GM12878 (cell line): ENCODE data around the gene SHB. TPM values are rescaled to one million over a fixed set of nuclear protein-coding genes. Genes with fewer than 3 reads are reported as not detected.

Source experiments
- ATAC-seq: fragments of 200-7000 bp; cut with Tn5 transposase; 3 replicates; pipeline ENCODE4 v1.9.1; 2020; ENCODE audit warnings: mild to moderate bottlenecking, moderate library complexity
- BruUV-seq: library from RNA; stranded (reverse); fragments of 400-500 nt; replicated peaks from 2 replicates; lab custom pipeline; 2021; lab: Mats Ljungman, UMichigan
- CTCF ChIA-PET: fragments of 300-600 bp; sonication (Branson Sonifier 250); formaldehyde crosslinking; extraction: SDS; loops from one replicate; lab custom pipeline; 2021; ENCODE audit warnings: inconsistent platforms; lab: Yijun Ruan, JAX
- POLR2A ChIA-PET: fragments of 350-600 bp; formaldehyde crosslinking; extraction: SDS; loops from one replicate; lab custom pipeline; 2021; ENCODE audit warnings: inconsistent platforms; lab: Charles Lee
- RAD21 ChIA-PET: fragments of 300-600 bp; sonication (Branson Sonifier 250); formaldehyde crosslinking; loops from one replicate; lab custom pipeline; 2023; ENCODE audit warnings: antibody characterized with exemption; ENCODE audit not compliant: unreplicated experiment; lab: Charles Lee
- SMC1A ChIA-PET: fragments of 300-600 bp; sonication (Branson Sonifier 250); formaldehyde crosslinking; loops from one replicate; lab custom pipeline; 2023; ENCODE audit not compliant: unreplicated experiment, uncharacterized antibody; lab: Charles Lee
- DNase-seq: peaks from one replicate; pipeline ENCODE4 v3.0.0-alpha.2; 2011; ENCODE audit warnings: low read depth, low spot score
- FAIRE-seq: peaks from 3 replicates; lab custom pipeline; 2011; peaks lifted over from hg19 to GRCh38; lab: Jason Lieb, UNC
- H2AFZ ChIP-seq: 2 replicates; pipeline ENCODE4 v1.6.0; 2011; ENCODE audit warnings: low read depth, low read length, control low read depth; ENCODE audit not compliant: control insufficient read depth
- H3K27ac ChIP-seq: 2 replicates; pipeline ENCODE4 v1.5.1; 2011; ENCODE audit warnings: control low read depth; ENCODE audit not compliant: control insufficient read depth, insufficient read depth
- H3K27me3 ChIP-seq, 2 experiments: replicated peaks in 1 of 2; 2 replicates each; pipeline versions ENCODE4 v1.6.0 to v1.6.1; 2011; ENCODE audit warnings: low read length in 1 of 2; ENCODE audit not compliant: control insufficient read depth in 2 of 2, insufficient read depth in 2 of 2
- H3K36me3 ChIP-seq, 2 experiments: 2 replicates each; pipeline ENCODE4 v1.5.1; 2011; ENCODE audit warnings: low read length in 1 of 2; ENCODE audit not compliant: control insufficient read depth in 2 of 2, insufficient read depth in 2 of 2
- H3K4me1 ChIP-seq: 2 replicates; pipeline ENCODE4 v1.6.1; 2011; ENCODE audit warnings: mild to moderate bottlenecking, low read length, moderate library complexity, mixed read lengths; ENCODE audit not compliant: control insufficient read depth, insufficient read depth
- H3K4me2 ChIP-seq: 2 replicates; pipeline ENCODE4 v1.6.0; 2011; ENCODE audit warnings: control low read depth; ENCODE audit not compliant: control insufficient read depth, insufficient read depth
- H3K4me3 ChIP-seq: fragments of 200-600 bp; sonication (generic); 2 replicates; pipeline ENCODE4 v1.5.1; 2016
- H3K79me2 ChIP-seq: 2 replicates; pipeline ENCODE4 v1.6.0; 2011; ENCODE audit warnings: low read length; ENCODE audit not compliant: control insufficient read depth, insufficient read depth
- H3K9ac ChIP-seq: 2 replicates; pipeline ENCODE4 v1.8.0; 2011; ENCODE audit warnings: low read length, control low read depth, mixed read lengths; ENCODE audit not compliant: control insufficient read depth, insufficient read depth
- H3K9me3 ChIP-seq: replicated peaks from 3 replicates; pipeline ENCODE4 v1.5.1; 2011; ENCODE audit warnings: mild to moderate bottlenecking, low read length; ENCODE audit not compliant: control insufficient read depth, insufficient read depth
- H4K20me1 ChIP-seq: 2 replicates; pipeline ENCODE4 v1.6.0; 2011; ENCODE audit not compliant: control insufficient read depth, insufficient read depth
- BACH1 ChIP-seq: fragments of 450-650 bp; IDR thresholded peaks from 2 replicates; pipeline ENCODE4 v1.6.1; 2017; ENCODE audit warnings: mild to moderate bottlenecking, borderline replicate concordance
- CHD2 ChIP-seq: IDR thresholded peaks from 2 replicates; pipeline ENCODE4 v1.6.1; 2011; ENCODE audit warnings: low read depth, low read length, improper control_type of control experiment, borderline replicate concordance
- EGR1 ChIP-seq, 2 experiments: IDR thresholded peaks; 1 replicate in 1 of 2; 2 replicates in 1 of 2; pipeline ENCODE4 v1.6.1; 2011 to 2012; ENCODE audit warnings: low read depth in 2 of 2, low read length in 2 of 2, borderline replicate concordance in 1 of 2, mild to moderate bottlenecking in 1 of 2, moderate library complexity in 1 of 2
- MEF2A ChIP-seq: IDR thresholded peaks from 2 replicates; pipeline ENCODE4 v1.6.1; 2011; ENCODE audit warnings: low read depth, mild to moderate bottlenecking, low read length, moderate library complexity; ENCODE audit not compliant: insufficient read depth
- NRF1 ChIP-seq: conservative IDR thresholded peaks from 2 replicates; pipeline ENCODE4 v1.6.1; 2011; ENCODE audit warnings: mild to moderate bottlenecking, low read depth, low read length, improper control_type of control experiment
- PAX5 ChIP-seq: IDR thresholded peaks from 2 replicates; pipeline ENCODE4 v1.6.1; 2011; ENCODE audit warnings: low read depth, low read length, borderline replicate concordance
- PAX8 ChIP-seq: fragments of 450-650 bp; IDR thresholded peaks from 2 replicates; pipeline ENCODE4 v1.6.1; 2017; ENCODE audit warnings: mild to moderate bottlenecking, moderate library complexity
- PML ChIP-seq: IDR thresholded peaks from 2 replicates; pipeline ENCODE4 v1.6.1; 2012; ENCODE audit warnings: low read length, inconsistent platforms
- POLR2A ChIP-seq: IDR thresholded peaks from 2 replicates; pipeline ENCODE4 v1.6.1; 2011; ENCODE audit warnings: low read depth, mild to moderate bottlenecking, low read length
- POLR2AphosphoS5 ChIP-seq: IDR thresholded peaks from 2 replicates; pipeline ENCODE4 v1.6.1; 2011; ENCODE audit warnings: mild to moderate bottlenecking, low read length, inconsistent platforms
- RFX5 ChIP-seq: IDR thresholded peaks from 2 replicates; pipeline ENCODE4 v1.6.1; 2011; ENCODE audit warnings: low read depth, low read length, improper control_type of control experiment
- SMAD5 ChIP-seq: IDR thresholded peaks from 2 replicates; pipeline ENCODE4 v1.6.1; 2016; ENCODE audit warnings: antibody characterized with exemption, low read depth
- ZNF274 ChIP-seq: IDR thresholded peaks from one replicate; pipeline ENCODE4 v1.8.0; 2011; ENCODE audit not compliant: insufficient read length, insufficient read depth
- ZNF622 ChIP-seq: fragments of 450-650 bp; IDR thresholded peaks from 2 replicates; pipeline ENCODE4 v1.6.1; 2017; ENCODE audit warnings: mild to moderate bottlenecking, inconsistent platforms
- WGBS: methylation state at CpG from one replicate; pipeline ENCODE4 v1.1.6; 2016; ENCODE audit warnings: low lambda C conversion rate; ENCODE audit not compliant: insufficient replicate concordance, insufficient coverage; ENCODE audit errors: missing lambda C conversion rate; 5-methylcytosine and 5-hydroxymethylcytosine counted together
- in situ Hi-C: fragments of 300-500 bp; cut with MboI; formaldehyde crosslinking; loops from 9 replicates; pipeline ENCODE4 v1.14.3; 2018; ENCODE audit warnings: mixed read lengths
- intact Hi-C: fragments of 100-400 bp; cut with micrococcal nuclease; formaldehyde crosslinking; loops from one replicate; pipeline ENCODE4 v1.14.2; 2022; ENCODE audit not compliant: unreplicated experiment
- polyA plus RNA-seq, 11 experiments: library from polyadenylated mRNA; depleted of rRNA in 4 of 11; unstranded in 6 of 11; stranded (reverse) in 5 of 11; fragments of >200 nt; fragmentation: Nextera tagmentation in 4 of 11; fragmentation: Illumina TruSeq in 1 of 11; extraction: Ambion mirVana in 4 of 11; extraction: Trizol in 1 of 11; gene quantifications; 1 replicate in 1 of 11; 2 replicates in 10 of 11; pipeline versions ENCODE4 v1.2.1 to v1.2.3, GENCODE V29; 2011 to 2016; ENCODE audit warnings: inconsistent platforms in 2 of 11, missing spikeins in 2 of 11, low read depth in 1 of 11
- total RNA-seq, 4 experiments: library from RNA; depleted of rRNA in 3 of 4; stranded (reverse); fragments of >200 nt in 3 of 4; fragmentation: Illumina TruSeq in 1 of 4; extraction: Trizol in 1 of 4; gene quantifications; 2 replicates each; pipeline versions ENCODE4 v1.2.1 to v1.2.3, GENCODE V29; 2013 to 2021
- TF ChIP-seq, protein P1 (sequence below): IDR thresholded peaks from 2 replicates; pipeline ENCODE4 v1.6.1; 2011; ENCODE audit warnings: borderline replicate concordance, low read depth, mild to moderate bottlenecking, moderate library complexity, low read length; ENCODE audit not compliant: insufficient read depth, poor library complexity, severe bottlenecking
- TF ChIP-seq, protein P2 (sequence below): fragments of 450-650 bp; conservative IDR thresholded peaks from 2 replicates; pipeline ENCODE4 v1.6.1; 2017; ENCODE audit warnings: mild to moderate bottlenecking, moderate library complexity
- TF ChIP-seq, protein P3 (sequence below): fragments of 450-650 bp; IDR thresholded peaks from 2 replicates; pipeline ENCODE4 v1.6.1; 2016; ENCODE audit warnings: mild to moderate bottlenecking

Gene SHB
- total and polyA plus RNA-seq, 10 of the 15 experiments (the other 5 are each of a cell fraction or from before 2014, with no cell fraction given), result 0.29 to 6.2 (median 1.3) TPM

GRCh38 chr9:38082446-38083287 lies 13.6 kb upstream of the SHB start (continued):
- TF ChIP-seq PML (no peak), PAX8 (no peak), PAX5 (no peak), ZNF274 (no peak)
- TF ChIP-seq, all 136 proteins: peak for 0

GRCh38 chr9:38081356-38082108 lies 12.5 kb upstream of the SHB start:
- WGBS, result 22% methylated on average over 8 of the region's 8 CpGs
- no peak for TF ChIP-seq NRF1
- TF ChIP-seq POLR2AphosphoS5, result no peak
- no peak for TF ChIP-seq MEF2A
- TF ChIP-seq, protein P1, sequence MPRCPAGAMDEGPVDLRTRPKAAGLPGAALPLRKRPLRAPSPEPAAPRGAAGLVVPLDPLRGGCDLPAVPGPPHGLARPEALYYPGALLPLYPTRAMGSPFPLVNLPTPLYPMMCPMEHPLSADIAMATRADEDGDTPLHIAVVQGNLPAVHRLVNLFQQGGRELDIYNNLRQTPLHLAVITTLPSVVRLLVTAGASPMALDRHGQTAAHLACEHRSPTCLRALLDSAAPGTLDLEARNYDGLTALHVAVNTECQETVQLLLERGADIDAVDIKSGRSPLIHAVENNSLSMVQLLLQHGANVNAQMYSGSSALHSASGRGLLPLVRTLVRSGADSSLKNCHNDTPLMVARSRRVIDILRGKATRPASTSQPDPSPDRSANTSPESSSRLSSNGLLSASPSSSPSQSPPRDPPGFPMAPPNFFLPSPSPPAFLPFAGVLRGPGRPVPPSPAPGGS, result no peak
- no peak for TF ChIP-seq ZNF622
- no peak for TF ChIP-seq CHD2
- no peak for TF ChIP-seq POLR2A
- TF ChIP-seq, protein P2, sequence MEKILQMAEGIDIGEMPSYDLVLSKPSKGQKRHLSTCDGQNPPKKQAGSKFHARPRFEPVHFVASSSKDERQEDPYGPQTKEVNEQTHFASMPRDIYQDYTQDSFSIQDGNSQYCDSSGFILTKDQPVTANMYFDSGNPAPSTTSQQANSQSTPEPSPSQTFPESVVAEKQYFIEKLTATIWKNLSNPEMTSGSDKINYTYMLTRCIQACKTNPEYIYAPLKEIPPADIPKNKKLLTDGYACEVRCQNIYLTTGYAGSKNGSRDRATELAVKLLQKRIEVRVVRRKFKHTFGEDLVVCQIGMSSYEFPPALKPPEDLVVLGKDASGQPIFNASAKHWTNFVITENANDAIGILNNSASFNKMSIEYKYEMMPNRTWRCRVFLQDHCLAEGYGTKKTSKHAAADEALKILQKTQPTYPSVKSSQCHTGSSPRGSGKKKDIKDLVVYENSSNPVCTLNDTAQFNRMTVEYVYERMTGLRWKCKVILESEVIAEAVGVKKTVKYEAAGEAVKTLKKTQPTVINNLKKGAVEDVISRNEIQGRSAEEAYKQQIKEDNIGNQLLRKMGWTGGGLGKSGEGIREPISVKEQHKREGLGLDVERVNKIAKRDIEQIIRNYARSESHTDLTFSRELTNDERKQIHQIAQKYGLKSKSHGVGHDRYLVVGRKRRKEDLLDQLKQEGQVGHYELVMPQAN, result no peak
- TF ChIP-seq EGR1 (IDR thresholded peaks at IDR 0.05; ENCODE audit: borderline replicate concordance in 1 of 2, low read depth in 2 of 2, low read length in 2 of 2), result no peak
- no peak for TF ChIP-seq SMAD5
- no peak for TF ChIP-seq BACH1
- no peak for TF ChIP-seq RFX5
- TF ChIP-seq, protein P3, sequence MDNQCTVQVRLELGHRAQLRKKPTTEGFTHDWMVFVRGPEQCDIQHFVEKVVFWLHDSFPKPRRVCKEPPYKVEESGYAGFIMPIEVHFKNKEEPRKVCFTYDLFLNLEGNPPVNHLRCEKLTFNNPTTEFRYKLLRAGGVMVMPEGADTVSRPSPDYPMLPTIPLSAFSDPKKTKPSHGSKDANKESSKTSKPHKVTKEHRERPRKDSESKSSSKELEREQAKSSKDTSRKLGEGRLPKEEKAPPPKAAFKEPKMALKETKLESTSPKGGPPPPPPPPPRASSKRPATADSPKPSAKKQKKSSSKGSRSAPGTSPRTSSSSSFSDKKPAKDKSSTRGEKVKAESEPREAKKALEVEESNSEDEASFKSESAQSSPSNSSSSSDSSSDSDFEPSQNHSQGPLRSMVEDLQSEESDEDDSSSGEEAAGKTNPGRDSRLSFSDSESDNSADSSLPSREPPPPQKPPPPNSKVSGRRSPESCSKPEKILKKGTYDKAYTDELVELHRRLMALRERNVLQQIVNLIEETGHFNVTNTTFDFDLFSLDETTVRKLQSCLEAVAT, result no peak

More at GRCh38 chr9:38081356-38082108, 12.5 kb upstream of the SHB start:
- H3K27me3 ChIP-seq, result no peaks in the 10 kb centered on the region
- FAIRE-seq (no peak), DNase-seq (no peak), ATAC-seq (no peak)
- H3K4me1 ChIP-seq, result no peaks in the 10 kb centered on the region
- H3K4me3 ChIP-seq, result no peak overlapping the region
- POLR2A ChIA-PET, result no interaction called here
- no peaks in the 10 kb centered on the region for H3K79me2 ChIP-seq
- CTCF ChIA-PET, result interaction anchor here (0.7 to 1.2 kb wide), 3 partner anchors 168 to 308 kb away, joined by 3 to 4 read pairs (median 4); no protein-coding TSS in a partner anchor
- H3K27ac ChIP-seq, result no peak overlapping the region
- no peaks in the 10 kb centered on the region for H4K20me1 ChIP-seq
- in situ Hi-C loops (no loop called here), intact Hi-C loops (loop anchor here (2.0 kb wide), 1 partner anchor 21 kb away; no protein-coding TSS in a partner anchor)
- BruUV-seq, result no TSS peak
- H2AFZ ChIP-seq, result no peak overlapping the region
- no peaks in the 10 kb centered on the region for H3K36me3 ChIP-seq
- no peak overlapping the region for H3K9ac ChIP-seq
- SMC1A ChIA-PET, result interaction anchor here (0.6 to 1.3 kb wide), 2 partner anchors 7 to 174 kb away, joined by 3 read pairs; no protein-coding TSS in a partner anchor
- RAD21 ChIA-PET, result interaction anchor here (0.6 to 0.8 kb wide), 2 partner anchors 83 to 182 kb away, joined by 3 read pairs; no protein-coding TSS in a partner anchor
- H3K4me2 ChIP-seq, result no peak overlapping the region
- no peaks in the 10 kb centered on the region; the same call in 2 of the 3 replicates for H3K9me3 ChIP-seq
